Prostate gland (tissue), 2 donors: ENCODE data around the gene ZNF548. TPM values are rescaled to one million over a fixed set of nuclear protein-coding genes. Genes with fewer than 3 reads are reported as not detected.

Experiments used
- DNase-seq: peaks from one replicate; pipeline ENCODE4 v3.0.0-alpha.2; 2019; ENCODE audit warnings: low spot score
- H3K27ac ChIP-seq, 2 donors: fragments of 200-600 bp; sonication (generic); 2 replicates each; pipeline ENCODE4 v1.5.1; 2017 to 2019
- H3K27me3 ChIP-seq: fragments of 200-600 bp; sonication (generic); replicated peaks from 2 replicates; pipeline ENCODE4 v1.5.1; 2019; ENCODE audit not compliant: insufficient read depth
- H3K36me3 ChIP-seq, 2 donors: fragments of 200-600 bp; sonication (generic); 1 replicate in 1 of 2; 2 replicates in 1 of 2; pipeline versions ENCODE4 v1.5.1 to v1.8.1; 2017 to 2019
- H3K4me1 ChIP-seq: fragments of 200-600 bp; sonication (generic); replicated peaks from 2 replicates; pipeline ENCODE4 v1.5.1; 2019
- H3K4me3 ChIP-seq, 2 donors: fragments of 200-600 bp; sonication (generic); 2 replicates each; pipeline ENCODE4 v1.5.1; 2017 to 2019
- H3K9me3 ChIP-seq: fragments of 200-600 bp; sonication (generic); 2 replicates; pipeline ENCODE4 v1.5.1; 2017
- CTCF ChIP-seq, 4 experiments: fragments of 200-600 bp in 2 of 4; fragments of 450-650 bp in 2 of 4; sonication (generic) in 2 of 4; IDR thresholded peaks; 1 replicate in 3 of 4; 2 replicates in 1 of 4; pipeline ENCODE4 v1.5.1; 2016 to 2019; ENCODE audit warnings: antibody characterized with exemption in 4 of 4, mild to moderate bottlenecking in 2 of 4, moderate library complexity in 2 of 4
- POLR2A ChIP-seq: fragments of 450-650 bp; IDR thresholded peaks from one replicate; pipeline ENCODE4 v1.6.1; 2016; ENCODE audit warnings: antibody characterized with exemption, mild to moderate bottlenecking
- POLR2AphosphoS5 ChIP-seq: sonication (generic); formaldehyde crosslinking; IDR thresholded peaks from one replicate; pipeline ENCODE4 v1.6.1; 2017; ENCODE audit warnings: antibody characterized with exemption
- WGBS: methylation state at CpG from one replicate; pipeline ENCODE4 v1.1.5; 2018; 5-methylcytosine and 5-hydroxymethylcytosine counted together
- intact Hi-C: fragments of 100-400 bp; cut with DNase I; formaldehyde crosslinking; loops from one replicate; pipeline ENCODE4 v1.14.2; 2022
- total RNA-seq, 2 donors: library from RNA; depleted of rRNA; stranded (reverse); fragments of >200 nt; gene quantifications; one replicate each; pipeline ENCODE4 v1.1.0, GENCODE V29; 2016

Gene ZNF548
- total RNA-seq, 2 donors from 2014 or later = 20.4 to 27.4 TPM

GRCh38 chr19:57355916-57356315 is 33.7 kb upstream of the ZNF548 start:
- H3K4me3 ChIP-seq = no peak overlapping the region
- peaks cover 2% of the 10 kb centered on the region for H3K4me1 ChIP-seq
- no peak for DNase-seq
- no peak for TF ChIP-seq POLR2A
- TF ChIP-seq CTCF (IDR thresholded peaks at IDR 0.05) = no peak
- TF ChIP-seq POLR2AphosphoS5 = no peak
- WGBS = 97% methylated on average over 4 of the region's 4 CpGs
- H3K27ac ChIP-seq = no peak overlapping the region
- intact Hi-C loops = no loop called here
- peaks cover 8 to 36% of the 10 kb centered on the region in 2 donors for H3K36me3 ChIP-seq
- H3K27me3 ChIP-seq = no peaks in the 10 kb centered on the region
- no peaks in the 10 kb centered on the region for H3K9me3 ChIP-seq

- intact Hi-C loops = no loop called here
- DNase-seq = no peak
- peaks cover 8 to 36% of the 10 kb centered on the region in 2 donors for H3K36me3 ChIP-seq
- no peaks in the 10 kb centered on the region for H3K27me3 ChIP-seq
- no peaks in the 10 kb centered on the region for H3K9me3 ChIP-seq
- H3K27ac ChIP-seq = no peak overlapping the region
- WGBS = over 99% methylated on average over 5 of the region's 5 CpGs
- no peaks in the 10 kb centered on the region for H3K4me1 ChIP-seq
- no peak overlapping the region for H3K4me3 ChIP-seq
- TF ChIP-seq POLR2AphosphoS5 (no peak), POLR2A (no peak), CTCF (IDR thresholded peaks at IDR 0.05) (no peak)
Observed at GRCh38 chr19:57357406-57357805, 32.2 kb upstream of the ZNF548 start.

GRCh38 chr19:57359300-57359699 is 30.4 kb upstream of the ZNF548 start:
- H3K9me3 ChIP-seq = no peaks in the 10 kb centered on the region

GRCh38 chr19:57362419-57362818 is 27.2 kb upstream of the ZNF548 start:
- Histone ChIP-seq H3K4me3 (peak overlapping the region in 1 of 2 donors; percentile 90), H3K27me3 (no peaks in the 10 kb centered on the region), H3K36me3 (peaks cover 0 to 1% of the 10 kb centered on the region in 2 donors), H3K9me3 (no peaks in the 10 kb centered on the region), H3K27ac (peak overlapping the region; percentile 94 to 95), H3K4me1 (no peaks in the 10 kb centered on the region)
- 45% methylated on average over 2 of the region's 2 CpGs for WGBS
- no peak for TF ChIP-seq CTCF (IDR thresholded peaks at IDR 0.05)
- peak; percentile 37 for TF ChIP-seq POLR2AphosphoS5
- DNase-seq = no peak
- intact Hi-C loops = no loop called here

More at GRCh38 chr19:57359300-57359699, 30.4 kb upstream of the ZNF548 start:
- H3K27me3 ChIP-seq = no peaks in the 10 kb centered on the region
- TF ChIP-seq POLR2A (no peak), CTCF (IDR thresholded peaks at IDR 0.05) (no peak)
- DNase-seq = no peak
- H3K27ac ChIP-seq = no peak overlapping the region
- no peaks in the 10 kb centered on the region for H3K4me1 ChIP-seq
- intact Hi-C loops = no loop called here
- peaks cover 8 to 32% of the 10 kb centered on the region in 2 donors for H3K36me3 ChIP-seq
- no peak overlapping the region for H3K4me3 ChIP-seq

- DNase-seq = peak; percentile 99
- TF ChIP-seq POLR2AphosphoS5 (peak; percentile 100), CTCF (IDR thresholded peaks at IDR 0.05) (no peak), POLR2A (peak; percentile 51)
- WGBS = under 1% methylated on average over 45 of the region's 47 CpGs
- H3K27ac ChIP-seq = peak within 1 kb of the TSS; percentile 94 to 95
- intact Hi-C loops = no loop called here
- H3K4me1 ChIP-seq = no peaks in the 10 kb centered on the region
- no peaks in the 10 kb centered on the region for H3K9me3 ChIP-seq
- H3K4me3 ChIP-seq = peak within 1 kb of the TSS; percentile 78 to 90
- H3K36me3 ChIP-seq = no peaks in the 10 kb centered on the region
- H3K27me3 ChIP-seq = no peaks in the 10 kb centered on the region
Observed at GRCh38 chr19:57362997-57363687, 26.5 kb upstream of the ZNF548 start, which contains the start of the genes TRAPPC2B and ZNF547. TSS of gene TRAPPC2B (plus strand) at chr19:57363551. CDS start at chr19:57364834, 1,283 bp downstream. TSS of gene ZNF547 (plus strand) at chr19:57363551. CDS start at chr19:57368556, 5,005 bp downstream.
